Psoas muscle (tissue), 8 donors: ENCODE data around the gene TARP. TPM values are rescaled to one million over a fixed set of nuclear protein-coding genes. Genes with fewer than 3 reads are reported as not detected.

Experiments used
- ATAC-seq, 4 donors: fragments of 200-7000 bp; cut with Tn5 transposase; one replicate each; pipeline ENCODE4 v1.9.1; 2020; ENCODE audit warnings: moderate library complexity in 3 of 4, mild to moderate bottlenecking in 2 of 4
- DNase-seq, 2 donors: peaks; one replicate each; pipeline ENCODE4 v3.0.0-alpha.2; 2020
- H3K27ac ChIP-seq: fragments of 200-600 bp; one replicate; pipeline ENCODE4 v1.8.0; 2022
- H3K27me3 ChIP-seq, 3 donors: fragments of 200-600 bp in 1 of 3; one replicate each; pipeline versions ENCODE4 v1.6.1 to v1.8.0; 2013 to 2022; ENCODE audit warnings: low read length in 2 of 3, mild to moderate bottlenecking in 2 of 3, moderate library complexity in 1 of 3; ENCODE audit not compliant: insufficient read depth in 3 of 3
- H3K36me3 ChIP-seq, 2 donors: fragments of 200-600 bp in 1 of 2; one replicate each; pipeline versions ENCODE4 v1.6.1 to v1.8.0; 2013 to 2022; ENCODE audit warnings: low read depth in 1 of 2, mild to moderate bottlenecking in 1 of 2, moderate library complexity in 1 of 2; ENCODE audit not compliant: insufficient read depth in 1 of 2
- H3K4me1 ChIP-seq: fragments of 200-600 bp; one replicate; pipeline ENCODE4 v1.8.0; 2022
- H3K4me3 ChIP-seq: fragments of 200-600 bp; one replicate; pipeline ENCODE4 v1.8.0; 2022; ENCODE audit warnings: mild to moderate bottlenecking
- H3K9me3 ChIP-seq: fragments of 200-600 bp; one replicate; pipeline ENCODE4 v1.8.0; 2022
- WGBS, 3 donors: extraction: QIAGEN DNeasy Blood & Tissue Kit; methylation state at CpG; one replicate each; pipeline versions ENCODE4 v1.1.6 to v1.1.7; 2013; 5-methylcytosine and 5-hydroxymethylcytosine counted together
- intact Hi-C, 2 donors: fragments of 100-400 bp; cut with DNase I; formaldehyde crosslinking; loops; one replicate each; pipeline versions ENCODE4 v1.11.0 to v1.14.2; 2022
- polyA plus RNA-seq, 3 donors: library from polyadenylated mRNA; stranded (reverse); fragments of 200-250 nt; gene quantifications; one replicate each; pipeline ENCODE4 v1.2.3, GENCODE V29; 2013
- total RNA-seq, 4 donors: library from RNA; stranded (reverse); fragmentation: NEBNext Ultra II Directional in 2 of 4; extraction: Animal tissue kit (Norgen Biotek cat#: 25700) in 2 of 4; gene quantifications; one replicate each; pipeline versions ENCODE4 v1.2.1 to v1.2.4, GENCODE V29; 2021 to 2023
- TF ChIP-seq, protein P1 (sequence below): fragments of 200-600 bp; IDR thresholded peaks from one replicate; pipeline ENCODE4 v1.8.0; 2022; ENCODE audit warnings: antibody characterized with exemption
- donor health status: healthy with polysubstance abuse.
- donor health status: DM: no; HTN: no; CAD: no; lungs with moderate emphysema.
- donor health status: Bipolar disorder and iron deficiency.
- donor health status: healthy.
- donor health status: DM: yes; HTN: yes; CAD: no.
- donor health status: DM: no; HTN: no; CAD: no.
- donor health status: DM: no; HTN: no; CAD: no.
- donor health status: DM: yes; HTN: yes; CAD: no.

Gene TARP

DNA sequence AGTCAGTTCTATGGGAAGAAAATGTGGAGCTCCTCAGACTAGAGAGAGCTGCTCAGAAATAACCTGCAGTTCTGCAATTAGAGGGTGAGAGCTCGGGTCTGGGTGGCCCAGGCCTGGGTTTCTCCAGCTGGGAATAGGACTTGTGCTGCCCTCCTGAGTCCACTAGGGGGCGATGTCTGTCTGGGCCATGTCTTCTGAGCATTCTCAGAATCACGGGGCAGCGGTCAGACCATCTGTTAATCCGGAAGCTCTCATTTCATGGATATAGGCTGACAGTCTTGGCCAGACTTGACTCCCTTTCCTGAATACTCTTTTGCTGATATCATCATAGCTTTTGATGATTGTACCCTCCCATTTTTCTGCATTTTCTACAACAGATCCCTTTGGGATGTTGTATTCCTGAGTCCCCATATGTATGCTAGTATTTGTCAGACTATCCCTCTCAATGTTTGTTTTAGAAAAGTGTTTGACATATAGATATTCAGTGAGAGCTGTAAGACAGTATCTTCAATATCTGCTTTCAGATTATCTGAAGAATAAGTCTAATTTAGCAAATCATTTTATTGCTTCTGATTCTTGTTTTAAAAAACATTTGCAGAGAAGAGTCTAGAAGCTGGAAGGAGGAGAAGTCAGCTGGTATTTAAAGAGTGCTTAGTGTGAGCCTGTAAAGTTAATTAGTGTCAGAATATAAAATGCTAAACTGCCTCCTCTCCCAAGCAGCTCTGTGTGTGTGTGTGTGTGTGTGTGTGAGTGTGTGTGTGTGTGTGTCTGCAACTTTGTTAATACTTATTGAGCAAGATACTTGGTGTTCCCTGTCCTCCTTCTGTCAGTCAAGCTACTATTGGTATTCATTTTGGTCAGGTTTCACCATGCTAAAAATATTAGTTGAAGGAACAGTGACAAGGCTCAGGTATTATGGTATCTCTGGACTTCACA lies 57.4 kb downstream of the TARP start:
- intact Hi-C loops, result no loop called here
- TF ChIP-seq, protein P1, sequence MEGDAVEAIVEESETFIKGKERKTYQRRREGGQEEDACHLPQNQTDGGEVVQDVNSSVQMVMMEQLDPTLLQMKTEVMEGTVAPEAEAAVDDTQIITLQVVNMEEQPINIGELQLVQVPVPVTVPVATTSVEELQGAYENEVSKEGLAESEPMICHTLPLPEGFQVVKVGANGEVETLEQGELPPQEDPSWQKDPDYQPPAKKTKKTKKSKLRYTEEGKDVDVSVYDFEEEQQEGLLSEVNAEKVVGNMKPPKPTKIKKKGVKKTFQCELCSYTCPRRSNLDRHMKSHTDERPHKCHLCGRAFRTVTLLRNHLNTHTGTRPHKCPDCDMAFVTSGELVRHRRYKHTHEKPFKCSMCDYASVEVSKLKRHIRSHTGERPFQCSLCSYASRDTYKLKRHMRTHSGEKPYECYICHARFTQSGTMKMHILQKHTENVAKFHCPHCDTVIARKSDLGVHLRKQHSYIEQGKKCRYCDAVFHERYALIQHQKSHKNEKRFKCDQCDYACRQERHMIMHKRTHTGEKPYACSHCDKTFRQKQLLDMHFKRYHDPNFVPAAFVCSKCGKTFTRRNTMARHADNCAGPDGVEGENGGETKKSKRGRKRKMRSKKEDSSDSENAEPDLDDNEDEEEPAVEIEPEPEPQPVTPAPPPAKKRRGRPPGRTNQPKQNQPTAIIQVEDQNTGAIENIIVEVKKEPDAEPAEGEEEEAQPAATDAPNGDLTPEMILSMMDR, result peak; percentile 87
- ATAC-seq, result peak; percentile 92 to 93 (median 92)
- Histone ChIP-seq H3K4me3 (no peak overlapping the region), H3K27me3 (no peaks in the 10 kb centered on the region), H3K9me3 (no peaks in the 10 kb centered on the region), H3K4me1 (peaks cover 7% of the 10 kb centered on the region), H3K36me3 (peaks cover 9 to 57% of the 10 kb centered on the region in 2 donors), H3K27ac (peak overlapping the region; percentile 51)
- DNase-seq, result peak; percentile 76 to 85
- 7 to 21% (median 9%) methylated on average over 5 of the region's 5 CpGs for WGBS, 3 donors

DNA sequence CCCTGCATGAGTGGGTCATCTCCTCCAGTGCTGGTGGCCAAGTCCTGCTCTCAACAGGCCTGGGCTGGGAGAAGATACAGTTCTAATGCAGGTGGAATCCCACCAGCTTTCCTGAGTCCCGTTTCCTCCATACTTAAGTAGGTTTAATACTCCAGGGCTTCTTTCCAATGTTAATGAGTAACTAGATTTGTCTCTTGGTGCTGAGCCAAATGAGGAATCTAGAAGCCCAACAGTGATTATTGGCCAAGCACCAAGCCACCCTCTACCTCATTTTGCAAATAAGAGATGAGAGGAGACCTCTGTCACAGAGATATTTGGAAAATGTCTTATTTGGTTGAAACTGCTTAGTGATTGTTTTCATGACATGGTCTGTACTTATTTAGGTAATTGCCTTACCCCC lies 58.3 kb downstream of the TARP start:
- WGBS, 3 donors, result 56 to 70% (median 61%) methylated on average over 1 of the region's 1 CpG
- intact Hi-C loops, result no loop called here
- Histone ChIP-seq H3K9me3 (no peaks in the 10 kb centered on the region), H3K4me3 (no peak overlapping the region), H3K36me3 (peaks cover 9 to 49% of the 10 kb centered on the region in 2 donors), H3K4me1 (peaks cover 10% of the 10 kb centered on the region), H3K27me3 (no peaks in the 10 kb centered on the region), H3K27ac (peak overlapping the region; percentile 24)
- DNase-seq (no peak), ATAC-seq (no peak)
- TF ChIP-seq, protein P1, result no peak

GRCh38 chr7:38211940-38212339 lies 61.5 kb downstream of the TARP start:
- TF ChIP-seq, protein P1, result no peak
- Histone ChIP-seq H3K9me3 (no peaks in the 10 kb centered on the region), H3K4me1 (peaks cover 10% of the 10 kb centered on the region), H3K4me3 (no peak overlapping the region), H3K27me3 (no peaks in the 10 kb centered on the region), H3K36me3 (peaks cover 1 to 43% of the 10 kb centered on the region in 2 donors), H3K27ac (no peak overlapping the region)
- peak in 1 of 2 donors; percentile 25 for DNase-seq
- 36 to 48% (median 40%) methylated on average over 3 of the region's 3 CpGs for WGBS, 3 donors
- ATAC-seq, result no peak
- intact Hi-C loops, result loop anchor here in 1 of 2 donors (5.0 kb wide), 1 partner anchor 35 kb away; the partner anchor contains the start of gene STARD3NL

- Histone ChIP-seq H3K27ac (no peak overlapping the region), H3K36me3 (peaks cover 0 to 42% of the 10 kb centered on the region in 2 donors), H3K4me3 (no peak overlapping the region), H3K27me3 (no peaks in the 10 kb centered on the region), H3K4me1 (peaks cover 10% of the 10 kb centered on the region), H3K9me3 (no peaks in the 10 kb centered on the region)
- TF ChIP-seq, protein P1, result no peak
- intact Hi-C loops, result loop anchor here in 1 of 2 donors (5.0 kb wide), 1 partner anchor 34 kb away; the partner anchor contains the start of gene STARD3NL
- ATAC-seq (no peak), DNase-seq (no peak)
- WGBS, 3 donors, result 63 to 85% (median 63%) methylated on average over 1 of the region's 1 CpG
Observed at GRCh38 chr7:38211486-38211885, 62.0 kb downstream of the TARP start.

Other genes starting within 250 kb of the TARP start
- 10 to 100 TPM; 11.1 to 16.3 (median 14.4) TPM for gene STARD3NL, start 95.4 kb downstream of the TARP start, total RNA-seq
- gene STARD3NL, start 95.4 kb downstream of the TARP start, polyA plus RNA-seq, result 10 to 100 TPM; 14.1 to 28.5 (median 23.8) TPM